Tibial nerve (tissue), 4 donors: Measurements from ENCODE around the gene ZNF324.
"Not testable (repeated sequence)": the region's sequence is repeated elsewhere in the genome, so short reads cannot be mapped to it uniquely, and the experiment has no call there.

Experiments used
- CTCF ChIP-seq, 5 experiments: fragments of 200-600 bp in 3 of 5; fragments of 450-650 bp in 2 of 5; sonication (generic) in 3 of 5; IDR thresholded peaks; one replicate each; pipeline ENCODE4 v1.5.1; 2016 to 2019; ENCODE audit warnings: antibody characterized with exemption in 5 of 5, mild to moderate bottlenecking in 3 of 5, moderate library complexity in 2 of 5
- EP300 ChIP-seq, 2 donors: sonication (generic); formaldehyde crosslinking; IDR thresholded peaks; one replicate each; pipeline ENCODE4 v1.6.1; 2017; ENCODE audit warnings: antibody characterized with exemption in 2 of 2, mild to moderate bottlenecking in 1 of 2
- POLR2A ChIP-seq, 2 donors: fragments of 450-650 bp; IDR thresholded peaks; one replicate each; pipeline ENCODE4 v1.6.1; 2017; ENCODE audit warnings: antibody characterized with exemption in 2 of 2, mild to moderate bottlenecking in 2 of 2, moderate library complexity in 2 of 2

GRCh38 chr19:58484349-58484748, 17.5 kb downstream of the ZNF324 start:
- TF ChIP-seq CTCF, POLR2A, EP300 (IDR thresholded peaks at IDR 0.05): not testable (repeated sequence)
